H1 (cell line): ENCODE data around the gene RTN4. TPM values are rescaled to one million over a fixed set of nuclear protein-coding genes. Genes with fewer than 3 reads are reported as not detected.

Source experiments
- CTCF ChIA-PET: fragments of 300-600 bp; sonication (Branson Sonifier 250); formaldehyde crosslinking; loops from one replicate; lab custom pipeline; 2021; ENCODE audit not compliant: partially characterized antibody; lab: Charles Lee
- POLR2A ChIA-PET: fragments of 300-600 bp; sonication (Branson Sonifier 250); formaldehyde crosslinking; loops from one replicate; lab custom pipeline; 2021; ENCODE audit warnings: inconsistent platforms; ENCODE audit not compliant: partially characterized antibody; lab: Charles Lee
- DNase-seq, 2 experiments: peaks; one replicate each; pipeline versions ENCODE4 v3.0.0 to v3.0.0-alpha.2; 2010 to 2022; ENCODE audit warnings: low spot score in 2 of 2, low read depth in 1 of 2, mixed read lengths in 1 of 2
- FAIRE-seq: peaks from 2 replicates; lab custom pipeline; 2011; peaks lifted over from hg19 to GRCh38; lab: Jason Lieb, UNC
- H2AFZ ChIP-seq: 2 replicates; pipeline ENCODE4 v1.8.1; 2012; ENCODE audit warnings: low read length, inconsistent platforms
- H2AK5ac ChIP-seq: 2 replicates; pipeline ENCODE4 v1.6.1; 2013; ENCODE audit warnings: low read depth, low read length
- H2BK120ac ChIP-seq: replicated peaks from 2 replicates; pipeline ENCODE3; 2013; ENCODE audit warnings: low read depth, low read length, inconsistent platforms
- H2BK12ac ChIP-seq: 2 replicates; pipeline ENCODE4 v1.6.1; 2013; ENCODE audit warnings: low read depth, low read length
- H2BK15ac ChIP-seq: 2 replicates; pipeline ENCODE4 v1.6.1; 2013; ENCODE audit warnings: low read length
- H2BK20ac ChIP-seq: 2 replicates; pipeline ENCODE4 v1.6.1; 2013; ENCODE audit warnings: low read length
- H2BK5ac ChIP-seq: 2 replicates; pipeline ENCODE4 v1.6.1; 2013; ENCODE audit warnings: low read depth, low read length
- H3K14ac ChIP-seq: 2 replicates; pipeline ENCODE4 v1.6.1; 2013; ENCODE audit warnings: inconsistent platforms; ENCODE audit not compliant: insufficient read length
- H3K18ac ChIP-seq: 2 replicates; pipeline ENCODE4 v1.6.1; 2013; ENCODE audit warnings: low read length; ENCODE audit errors: extremely low read depth
- H3K23ac ChIP-seq: 2 replicates; pipeline ENCODE4 v1.6.1; 2013; ENCODE audit warnings: inconsistent platforms; ENCODE audit not compliant: insufficient read length
- H3K23me2 ChIP-seq: 2 replicates; pipeline ENCODE4 v1.6.1; 2013; ENCODE audit warnings: low read depth, low read length
- H3K27ac ChIP-seq: 2 replicates; pipeline ENCODE4 v1.6.1; 2011; ENCODE audit warnings: low read depth, low read length, inconsistent platforms
- H3K27me3 ChIP-seq, 4 experiments: replicated peaks in 1 of 4; 1 replicate in 1 of 4; 2 replicates in 3 of 4; pipeline versions ENCODE4 v1.6.1 to v1.8.1; 2011 to 2013; ENCODE audit warnings: low read length in 3 of 4, mild to moderate bottlenecking in 3 of 4, inconsistent platforms in 2 of 4, mixed read lengths in 2 of 4, moderate library complexity in 1 of 4; ENCODE audit not compliant: control insufficient read depth in 3 of 4, insufficient read depth in 3 of 4; ENCODE audit errors: extremely low read depth in 1 of 4
- H3K36me3 ChIP-seq, 4 experiments: 2 replicates each; pipeline versions ENCODE4 v1.6.1 to v1.8.1; 2011 to 2013; ENCODE audit warnings: mild to moderate bottlenecking in 4 of 4, low read length in 3 of 4, moderate library complexity in 2 of 4, control low read depth in 1 of 4, inconsistent platforms in 1 of 4; ENCODE audit not compliant: insufficient read depth in 4 of 4, control insufficient read depth in 2 of 4
- H3K4ac ChIP-seq: replicated peaks from 2 replicates; pipeline ENCODE3; 2013; ENCODE audit warnings: low read length, low read depth, mixed read lengths, inconsistent platforms; ENCODE audit not compliant: insufficient read length
- H3K4me1 ChIP-seq, 4 experiments: replicated peaks in 1 of 4; 1 replicate in 1 of 4; 2 replicates in 3 of 4; pipeline versions ENCODE4 v1.6.1 to v1.8.1; 2011 to 2013; ENCODE audit warnings: low read length in 3 of 4, inconsistent platforms in 2 of 4, mixed read lengths in 1 of 4; ENCODE audit not compliant: insufficient read depth in 4 of 4, control insufficient read depth in 3 of 4
- H3K4me2 ChIP-seq, 2 experiments: 2 replicates each; pipeline versions ENCODE4 v1.6.1 to v1.8.1; 2011 to 2013; ENCODE audit warnings: low read depth in 2 of 2, low read length in 2 of 2, control low read depth in 1 of 2, inconsistent platforms in 1 of 2, mild to moderate bottlenecking in 1 of 2; ENCODE audit not compliant: insufficient read depth in 1 of 2
- H3K4me3 ChIP-seq, 4 experiments: fragments of 200-600, 300-600 bp in 1 of 4; sonication (generic), shearing (Covaris generic), sonication (Bioruptor Twin) in 1 of 4; 2 replicates each; pipeline versions ENCODE4 v1.5.1 to v1.8.1; 2011 to 2016; ENCODE audit warnings: low read length in 4 of 4, low read depth in 3 of 4, control low read depth in 2 of 4, inconsistent platforms in 2 of 4, mild to moderate bottlenecking in 2 of 4, mixed read lengths in 1 of 4, moderate library complexity in 1 of 4; ENCODE audit not compliant: insufficient read depth in 2 of 4; ENCODE audit errors: extremely low read depth in 1 of 4
- H3K56ac ChIP-seq: replicated peaks from 2 replicates; pipeline ENCODE3; 2013; ENCODE audit warnings: low read depth, mild to moderate bottlenecking, mixed read lengths, low read length, inconsistent platforms; ENCODE audit not compliant: insufficient read length
- H3K79me1 ChIP-seq: 2 replicates; pipeline ENCODE4 v1.6.1; 2013; ENCODE audit warnings: low read depth, low read length, control low read depth
- H3K79me2 ChIP-seq, 2 experiments: 2 replicates each; pipeline versions ENCODE4 v1.6.1 to v1.8.1; 2012 to 2013; ENCODE audit warnings: low read length in 2 of 2, mild to moderate bottlenecking in 2 of 2, inconsistent platforms in 1 of 2; ENCODE audit not compliant: insufficient read depth in 2 of 2, control insufficient read depth in 1 of 2
- H3K9ac ChIP-seq, 4 experiments: replicated peaks in 1 of 4; 1 replicate in 1 of 4; 2 replicates in 3 of 4; pipeline versions ENCODE4 v1.6.1 to v1.8.1; 2011 to 2013; ENCODE audit warnings: low read depth in 3 of 4, low read length in 3 of 4, control low read depth in 2 of 4, mild to moderate bottlenecking in 2 of 4, moderate library complexity in 2 of 4, inconsistent platforms in 1 of 4; ENCODE audit errors: extremely low read depth in 1 of 4
- H3K9me3 ChIP-seq, 2 experiments: 2 replicates each; pipeline versions ENCODE4 v1.6.1 to v1.8.1; 2012 to 2013; ENCODE audit warnings: mild to moderate bottlenecking in 2 of 2, moderate library complexity in 2 of 2, control low read depth in 1 of 2, inconsistent platforms in 1 of 2, low read depth in 1 of 2, low read length in 1 of 2, mixed read lengths in 1 of 2; ENCODE audit not compliant: insufficient read depth in 2 of 2
- H4K20me1 ChIP-seq, 2 experiments: replicated peaks in 1 of 2; 2 replicates each; pipeline versions ENCODE3 to v1.8.1; 2011 to 2013; ENCODE audit warnings: inconsistent platforms in 2 of 2, low read length in 2 of 2, mild to moderate bottlenecking in 1 of 2; ENCODE audit not compliant: insufficient read depth in 2 of 2, control insufficient read depth in 1 of 2
- H4K5ac ChIP-seq: 2 replicates; pipeline ENCODE4 v1.6.1; 2013; ENCODE audit warnings: low read length, low read depth, mixed read lengths, inconsistent platforms; ENCODE audit not compliant: insufficient read length
- H4K8ac ChIP-seq: 2 replicates; pipeline ENCODE4 v1.8.0; 2013; ENCODE audit warnings: mild to moderate bottlenecking, moderate library complexity, low read length, inconsistent platforms; ENCODE audit not compliant: insufficient read depth; ENCODE audit errors: extremely low read depth
- H4K91ac ChIP-seq: replicated peaks from 2 replicates; pipeline ENCODE3; 2013; ENCODE audit warnings: low read length, mixed read lengths, inconsistent platforms; ENCODE audit not compliant: insufficient read length
- ASH2L ChIP-seq: fragments of 200-600, 300-600 bp; sonication (generic); IDR thresholded peaks from one replicate; pipeline ENCODE4 v1.7.1; 2017; ENCODE audit warnings: low read length
- ATF3 ChIP-seq: IDR thresholded peaks from 2 replicates; pipeline ENCODE4 v1.6.1; 2011; ENCODE audit warnings: low read depth, mild to moderate bottlenecking, low read length; ENCODE audit not compliant: insufficient read depth
- BRCA1 ChIP-seq: IDR thresholded peaks from 2 replicates; pipeline ENCODE4 v1.6.1; 2012; ENCODE audit warnings: low read depth, low read length, improper control_type of control experiment
- EP300 ChIP-seq, 2 experiments: IDR thresholded peaks; 1 replicate in 1 of 2; 2 replicates in 1 of 2; pipeline ENCODE4 v1.6.1; 2011 to 2012; ENCODE audit warnings: low read depth in 2 of 2, low read length in 2 of 2, mild to moderate bottlenecking in 2 of 2, borderline replicate concordance in 1 of 2, inconsistent platforms in 1 of 2, moderate library complexity in 1 of 2
- GTF2F1 ChIP-seq: IDR thresholded peaks from 2 replicates; pipeline ENCODE4 v1.6.1; 2012; ENCODE audit warnings: low read depth, low read length, improper control_type of control experiment, borderline replicate concordance
- NANOG ChIP-seq: IDR thresholded peaks from 2 replicates; pipeline ENCODE4 v1.6.1; 2011; ENCODE audit warnings: low read length, low read depth, mild to moderate bottlenecking, inconsistent platforms; ENCODE audit not compliant: insufficient read depth, poor library complexity, severe bottlenecking
- RBBP5 ChIP-seq: IDR thresholded peaks from 2 replicates; pipeline ENCODE4 v1.7.1; 2012; ENCODE audit warnings: low read depth, mild to moderate bottlenecking, inconsistent platforms, low read length, moderate library complexity, borderline replicate concordance
- RNF2 ChIP-seq: fragments of 200-900, 300-1000 bp; sonication (generic); IDR thresholded peaks from 2 replicates; pipeline ENCODE4 v1.7.1; 2016; ENCODE audit warnings: borderline replicate concordance, low read depth, mild to moderate bottlenecking, antibody characterized with exemption, low read length; ENCODE audit not compliant: poor library complexity, severe bottlenecking; ENCODE audit errors: missing control alignments
- SIX5 ChIP-seq: IDR thresholded peaks from 2 replicates; pipeline ENCODE4 v1.6.1; 2011; ENCODE audit warnings: mild to moderate bottlenecking, low read depth, low read length
- SP1 ChIP-seq: IDR thresholded peaks from 2 replicates; pipeline ENCODE4 v1.6.1; 2011; ENCODE audit warnings: low read depth, low read length
- SP2 ChIP-seq: IDR thresholded peaks from 2 replicates; pipeline ENCODE4 v1.6.1; 2012; ENCODE audit warnings: mild to moderate bottlenecking, low read length, inconsistent platforms
- SUZ12 ChIP-seq: fragments of 200-600 bp; sonication (generic); IDR thresholded peaks from 2 replicates; pipeline ENCODE4 v1.6.1; 2012; ENCODE audit warnings: mild to moderate bottlenecking, inconsistent platforms, low read length, moderate library complexity, mixed read lengths
- USF2 ChIP-seq: IDR thresholded peaks from 2 replicates; pipeline ENCODE4 v1.6.1; 2011; ENCODE audit warnings: low read length, improper control_type of control experiment
- WGBS, 2 experiments: shearing (Covaris generic) in 1 of 2; methylation state at CpG; one replicate each; pipeline versions ENCODE4 v1.1.6 to v1.1.7; 2013 to 2015; ENCODE audit warnings: low lambda C conversion rate in 2 of 2, mixed read lengths in 2 of 2, inconsistent platforms in 1 of 2, low coverage in 1 of 2, missing lambda C conversion rate in 1 of 2; ENCODE audit not compliant: insufficient replicate concordance in 2 of 2, insufficient coverage in 1 of 2, insufficient read length in 1 of 2; ENCODE audit errors: extremely low coverage in 1 of 2, missing lambda C conversion rate in 1 of 2; 5-methylcytosine and 5-hydroxymethylcytosine counted together
- polyA plus RNA-seq, 7 experiments: library from polyadenylated mRNA; depleted of rRNA in 3 of 7; stranded (reverse) in 5 of 7; unstranded in 2 of 7; fragments of >200 nt in 5 of 7; fragments of 200-250 nt in 2 of 7; gene quantifications; 1 replicate in 5 of 7; 2 replicates in 1 of 7; 4 replicates in 1 of 7; pipeline versions ENCODE4 v1.2.1 to v1.2.3, GENCODE V29; 2011 to 2013; ENCODE audit warnings: missing spikeins in 2 of 7, mixed read lengths in 2 of 7
- total RNA-seq: library from RNA; stranded (reverse); fragmentation: NEBNext Ultra II Directional; extraction: Animal tissue kit (Norgen Biotek cat#: 25700); gene quantifications from 2 replicates; pipeline ENCODE4 v1.2.1, GENCODE V29; 2021

The RTN4 gene
- total and polyA plus RNA-seq, 2 of the 8 experiments (the other 6 are each of a cell fraction or from before 2014, with no cell fraction given) = 179 to 242 TPM

- 82% methylated on average over 4 of the region's 4 CpGs; no CpG with 5 or more reads in 1 of the 2 experiments for WGBS, 2 experiments
- Histone ChIP-seq H3K36me3 (no peaks in the 10 kb centered on the region), H3K56ac (no peak overlapping the region), H4K91ac (no peak overlapping the region), H4K8ac (no peak overlapping the region), H3K18ac (no peak overlapping the region), H2BK5ac (no peak overlapping the region), H3K4me3 (no peak overlapping the region), H3K27ac (no peak overlapping the region), H3K79me2 (no peaks in the 10 kb centered on the region), H3K23ac (no peak overlapping the region), H3K79me1 (no peaks in the 10 kb centered on the region), H3K4me1 (no peaks in the 10 kb centered on the region), H3K4ac (no peak overlapping the region), H2BK120ac (no peak overlapping the region), H4K20me1 (no peaks in the 10 kb centered on the region), H3K9ac (no peak overlapping the region), H2BK15ac (no peak overlapping the region), H4K5ac (no peak overlapping the region), H3K27me3 (no peaks in the 10 kb centered on the region), H3K4me2 (no peak overlapping the region), H2AK5ac (no peak overlapping the region), H3K9me3 (no peaks in the 10 kb centered on the region), H2AFZ (no peak overlapping the region), H3K23me2 (no peaks in the 10 kb centered on the region; the same call in 1 of the 2 replicates), H2BK12ac (no peak overlapping the region), H2BK20ac (no peak overlapping the region), H3K14ac (no peak overlapping the region)
- FAIRE-seq (no peak), DNase-seq (no peak)
- POLR2A ChIA-PET = no interaction called here
- CTCF ChIA-PET = no interaction called here
- TF ChIP-seq BRCA1 (no peak), ATF3 (no peak), SIX5 (no peak), SP1 (no peak), USF2 (no peak), SP2 (no peak), SUZ12 (no peak), EP300 (IDR thresholded peaks at IDR 0.05; ENCODE audit: borderline replicate concordance in 1 of 2, low read depth in 2 of 2, low read length in 2 of 2) (no peak), GTF2F1 (no peak), ASH2L (no peak), NANOG (no peak), RBBP5 (no peak), RNF2 (no peak)
Measured at GRCh38 chr2:54928719-54929118, 121.5 kb downstream of the RTN4 start.
